ENCODE results near the gene CYB5A. TPM values are rescaled to one million over a fixed set of nuclear protein-coding genes. Genes with fewer than 3 reads are reported as not detected.

CYB5A gene
- total RNA-seq, 4 donors from 2014 or later = 360 to 826 (median 618) TPM

- no peak for TF ChIP-seq CTCF (IDR thresholded peaks at IDR 0.05; ENCODE audit: low read depth)
Observed at GRCh38 chr18:74281980-74282754, 9.6 kb downstream of the CYB5A start.

GRCh38 chr18:74281011-74281979 lies 10.5 kb downstream of the CYB5A start:
- TF ChIP-seq CTCF (IDR thresholded peaks at IDR 0.05; ENCODE audit: low read depth) = no peak

GRCh38 chr18:74278983-74279382 lies 12.8 kb downstream of the CYB5A start:
- no peak for TF ChIP-seq CTCF (IDR thresholded peaks at IDR 0.05; ENCODE audit: low read depth)

- TF ChIP-seq CTCF (IDR thresholded peaks at IDR 0.05; ENCODE audit: low read depth) = no peak
Observed at GRCh38 chr18:74278058-74278457, 13.7 kb downstream of the CYB5A start.

GRCh38 chr18:74277296-74277695 lies 14.5 kb downstream of the CYB5A start:
- no peak for TF ChIP-seq CTCF (IDR thresholded peaks at IDR 0.05; ENCODE audit: low read depth)

GRCh38 chr18:74276609-74277008 lies 15.2 kb downstream of the CYB5A start:
- TF ChIP-seq CTCF (IDR thresholded peaks at IDR 0.05; ENCODE audit: low read depth) = no peak

GRCh38 chr18:74275736-74276135 lies 16.0 kb downstream of the CYB5A start:
- TF ChIP-seq CTCF (IDR thresholded peaks at IDR 0.05; ENCODE audit: low read depth) = no peak

Data from subcutaneous adipose tissue (tissue), 4 donors.